H1 (cell line): Measurements from ENCODE around the gene PRKCZ. TPM values are rescaled to one million over a fixed set of nuclear protein-coding genes. Genes with fewer than 3 reads are reported as not detected.

ENCODE experiments used
- GTF2F1 ChIP-seq: IDR thresholded peaks from 2 replicates; pipeline ENCODE4 v1.6.1; 2012; ENCODE audit warnings: low read depth, low read length, improper control_type of control experiment, borderline replicate concordance
- polyA plus RNA-seq, 7 experiments: library from polyadenylated mRNA; depleted of rRNA in 3 of 7; stranded (reverse) in 5 of 7; unstranded in 2 of 7; fragments of >200 nt in 5 of 7; fragments of 200-250 nt in 2 of 7; gene quantifications; 1 replicate in 5 of 7; 2 replicates in 1 of 7; 4 replicates in 1 of 7; pipeline versions ENCODE4 v1.2.1 to v1.2.3, GENCODE V29; 2011 to 2013; ENCODE audit warnings: missing spikeins in 2 of 7, mixed read lengths in 2 of 7
- total RNA-seq: library from RNA; stranded (reverse); fragmentation: NEBNext Ultra II Directional; extraction: Animal tissue kit (Norgen Biotek cat#: 25700); gene quantifications from 2 replicates; pipeline ENCODE4 v1.2.1, GENCODE V29; 2021

The PRKCZ gene
- total and polyA plus RNA-seq, 2 of the 8 experiments (the other 6 are each of a cell fraction or from before 2014, with no cell fraction given) = 37.4 to 45.1 TPM

- no peak for TF ChIP-seq GTF2F1
These were observed 40.1 kb downstream of the PRKCZ start (continued) for GRCh38 chr1:2090216-2090890.
